Measurements from ENCODE around the gene IMPDH1.

IMPDH1 gene

DNA sequence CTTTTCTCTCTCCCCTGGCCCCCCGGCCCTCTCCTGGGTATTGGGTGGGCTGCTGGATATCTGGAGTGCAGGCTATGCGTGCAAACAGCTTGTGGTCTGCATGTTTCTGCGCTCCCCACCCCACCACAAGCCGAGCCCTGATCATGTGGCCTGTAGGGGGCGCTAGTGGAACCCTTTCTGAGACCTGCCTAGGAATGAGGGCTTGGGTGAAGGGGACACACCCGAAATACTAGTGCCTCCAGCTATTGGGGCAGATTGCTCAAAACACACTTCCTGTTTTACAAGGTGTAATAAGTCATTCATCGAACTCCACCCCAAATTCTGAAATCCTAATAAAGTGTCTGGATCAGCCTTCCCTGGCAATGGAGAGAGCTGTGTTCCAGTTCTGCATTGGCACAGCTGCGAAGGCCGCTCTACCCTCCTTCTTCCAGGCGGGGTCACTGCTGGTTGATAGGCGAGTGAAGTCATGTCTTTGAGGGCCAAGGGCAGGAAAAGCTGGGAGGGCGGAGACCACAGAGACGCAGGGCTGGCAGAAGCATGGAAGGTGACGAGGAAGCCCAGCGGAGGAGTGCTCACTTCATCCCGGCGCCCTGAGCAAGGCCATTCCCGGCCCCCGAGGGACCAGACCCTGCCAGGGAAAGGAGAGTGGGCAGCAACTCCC is 28.5 kb downstream of the IMPDH1 start:
- no peaks in the 10 kb centered on the region for H3K36me3 ChIP-seq (replicated peaks; ENCODE audit: insufficient read depth, low read length)
- no peaks in the 10 kb centered on the region for H3K4me1 ChIP-seq (ENCODE audit: low read length)
- DNase-seq = peak; percentile 30
- no peak overlapping the region for H3K9ac ChIP-seq (ENCODE audit: low read length)
- H2AFZ ChIP-seq (ENCODE audit: low read length) = no peak overlapping the region
- H3K4me2 ChIP-seq (ENCODE audit: low read depth, low read length) = no peak overlapping the region
- H3K27ac ChIP-seq (ENCODE audit: low read length) = no peak overlapping the region
- H3K9me2 ChIP-seq (replicated peaks; ENCODE audit: insufficient read depth, low read length) = no peaks in the 10 kb centered on the region
- H3K27me3 ChIP-seq (replicated peaks; ENCODE audit: insufficient read depth, low read length) = no peaks in the 10 kb centered on the region
- H3K9me3 ChIP-seq (replicated peaks; ENCODE audit: insufficient read depth, low read length) = no peaks in the 10 kb centered on the region
- no peaks in the 10 kb centered on the region for H3F3A ChIP-seq (ENCODE audit: insufficient read depth, low read length)
- H3K79me2 ChIP-seq (ENCODE audit: low read length) = no peaks in the 10 kb centered on the region
- H3K4me3 ChIP-seq (ENCODE audit: low read length) = no peak overlapping the region
- TF ChIP-seq EZH2phosphoT487 (IDR thresholded peaks at IDR 0.05; ENCODE audit: low read length) = no peak
- TF ChIP-seq, protein P1, sequence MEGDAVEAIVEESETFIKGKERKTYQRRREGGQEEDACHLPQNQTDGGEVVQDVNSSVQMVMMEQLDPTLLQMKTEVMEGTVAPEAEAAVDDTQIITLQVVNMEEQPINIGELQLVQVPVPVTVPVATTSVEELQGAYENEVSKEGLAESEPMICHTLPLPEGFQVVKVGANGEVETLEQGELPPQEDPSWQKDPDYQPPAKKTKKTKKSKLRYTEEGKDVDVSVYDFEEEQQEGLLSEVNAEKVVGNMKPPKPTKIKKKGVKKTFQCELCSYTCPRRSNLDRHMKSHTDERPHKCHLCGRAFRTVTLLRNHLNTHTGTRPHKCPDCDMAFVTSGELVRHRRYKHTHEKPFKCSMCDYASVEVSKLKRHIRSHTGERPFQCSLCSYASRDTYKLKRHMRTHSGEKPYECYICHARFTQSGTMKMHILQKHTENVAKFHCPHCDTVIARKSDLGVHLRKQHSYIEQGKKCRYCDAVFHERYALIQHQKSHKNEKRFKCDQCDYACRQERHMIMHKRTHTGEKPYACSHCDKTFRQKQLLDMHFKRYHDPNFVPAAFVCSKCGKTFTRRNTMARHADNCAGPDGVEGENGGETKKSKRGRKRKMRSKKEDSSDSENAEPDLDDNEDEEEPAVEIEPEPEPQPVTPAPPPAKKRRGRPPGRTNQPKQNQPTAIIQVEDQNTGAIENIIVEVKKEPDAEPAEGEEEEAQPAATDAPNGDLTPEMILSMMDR (IDR thresholded peaks at IDR 0.05; ENCODE audit: low read length) = peak; percentile 85
- no peaks in the 10 kb centered on the region for H4K20me1 ChIP-seq (ENCODE audit: insufficient read depth, low read length)

DNA sequence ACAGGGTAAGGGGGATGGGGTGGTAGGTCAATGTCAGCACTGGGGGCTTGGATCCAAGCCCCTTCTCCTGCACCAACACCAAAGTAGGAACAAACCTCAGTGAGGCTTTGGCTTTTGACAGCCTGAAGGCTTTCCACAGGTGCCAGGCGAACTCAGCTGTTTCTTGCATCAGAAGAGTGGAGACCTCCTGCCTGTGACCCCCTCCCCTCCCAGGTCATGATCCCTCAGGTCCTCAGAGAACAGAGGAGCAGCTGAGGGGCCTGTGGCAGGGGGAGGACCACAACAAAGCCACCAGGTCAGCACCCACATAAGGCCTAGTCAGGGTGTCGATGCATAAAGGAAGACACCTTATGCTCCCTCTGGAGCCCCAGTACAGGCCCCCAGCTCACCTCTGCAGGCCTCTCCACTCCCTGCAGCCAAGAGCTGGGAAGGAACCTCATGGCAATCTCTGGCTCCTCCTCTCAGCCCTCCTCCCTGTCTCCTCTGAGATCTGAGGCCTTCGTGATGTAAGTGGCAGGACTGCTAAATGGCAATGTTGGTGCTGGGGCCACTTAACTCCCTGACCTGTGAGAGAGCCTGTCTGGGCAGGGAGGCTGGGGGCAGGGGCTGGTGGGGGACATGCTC is 29.2 kb downstream of the IMPDH1 start:
- H3K36me3 ChIP-seq (replicated peaks; ENCODE audit: insufficient read depth, low read length) = no peaks in the 10 kb centered on the region
- no peaks in the 10 kb centered on the region for H4K20me1 ChIP-seq (ENCODE audit: insufficient read depth, low read length)
- no peaks in the 10 kb centered on the region for H3F3A ChIP-seq (ENCODE audit: insufficient read depth, low read length)
- no peaks in the 10 kb centered on the region for H3K4me1 ChIP-seq (ENCODE audit: low read length)
- H3K9me2 ChIP-seq (replicated peaks; ENCODE audit: insufficient read depth, low read length) = no peaks in the 10 kb centered on the region
- no peaks in the 10 kb centered on the region for H3K9me3 ChIP-seq (replicated peaks; ENCODE audit: insufficient read depth, low read length)
- H3K27me3 ChIP-seq (replicated peaks; ENCODE audit: insufficient read depth, low read length) = no peaks in the 10 kb centered on the region
- TF ChIP-seq, protein P1 (IDR thresholded peaks at IDR 0.05; ENCODE audit: low read length) = no peak
- no peak for TF ChIP-seq EZH2phosphoT487 (IDR thresholded peaks at IDR 0.05; ENCODE audit: low read length)
- no peak for TF ChIP-seq EZH2 (optimal IDR thresholded peaks at IDR 0.05; ENCODE audit: low read depth, low read length)
- no peak overlapping the region for H3K4me2 ChIP-seq (ENCODE audit: low read depth, low read length)
- H3K4me3 ChIP-seq (ENCODE audit: low read length) = no peak overlapping the region
- H3K79me2 ChIP-seq (ENCODE audit: low read length) = no peaks in the 10 kb centered on the region
- DNase-seq = no peak
- H3K9ac ChIP-seq (ENCODE audit: low read length) = no peak overlapping the region
- no peak overlapping the region for H3K27ac ChIP-seq (ENCODE audit: low read length)
- H2AFZ ChIP-seq (ENCODE audit: low read length) = no peak overlapping the region

DNA sequence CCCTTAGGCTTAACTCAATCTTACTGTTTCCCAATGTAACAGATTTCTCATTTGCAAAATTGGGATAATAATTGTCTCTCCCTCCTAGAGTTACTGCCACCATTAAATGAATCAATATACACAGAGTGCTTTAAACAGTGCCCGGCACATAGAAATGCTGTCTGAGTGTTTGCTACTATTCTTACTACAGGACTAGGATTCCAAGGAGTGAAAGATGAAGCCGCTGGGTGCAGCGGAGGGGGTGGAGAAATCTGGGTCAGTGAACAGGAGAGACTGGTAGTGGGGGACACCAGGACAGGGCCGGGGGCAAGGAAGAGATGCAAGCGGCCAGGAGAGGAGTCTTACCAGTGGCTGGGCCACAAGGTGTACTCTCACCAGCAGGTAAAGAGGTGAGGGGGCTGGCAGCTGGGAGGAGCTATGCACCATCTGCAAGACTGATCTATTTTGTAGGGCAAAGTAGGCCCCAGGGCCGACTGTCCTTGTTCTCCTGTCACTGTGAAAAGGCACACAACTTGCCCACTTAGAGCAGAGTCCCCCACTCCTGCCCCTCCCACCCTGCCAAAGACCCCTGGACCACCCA is 29.8 kb downstream of the IMPDH1 start:
- H3K4me3 ChIP-seq (ENCODE audit: low read length) = no peak overlapping the region
- H3K9me2 ChIP-seq (replicated peaks; ENCODE audit: insufficient read depth, low read length) = no peaks in the 10 kb centered on the region
- no peaks in the 10 kb centered on the region for H3K27me3 ChIP-seq (replicated peaks; ENCODE audit: insufficient read depth, low read length)
- H3K36me3 ChIP-seq (replicated peaks; ENCODE audit: insufficient read depth, low read length) = no peaks in the 10 kb centered on the region
- no peaks in the 10 kb centered on the region for H3K79me2 ChIP-seq (ENCODE audit: low read length)
- H3K4me2 ChIP-seq (ENCODE audit: low read depth, low read length) = no peak overlapping the region
- H3K27ac ChIP-seq (ENCODE audit: low read length) = no peak overlapping the region
- no peak overlapping the region for H2AFZ ChIP-seq (ENCODE audit: low read length)
- H3F3A ChIP-seq (ENCODE audit: insufficient read depth, low read length) = no peaks in the 10 kb centered on the region
- no peaks in the 10 kb centered on the region for H3K9me3 ChIP-seq (replicated peaks; ENCODE audit: insufficient read depth, low read length)
- TF ChIP-seq EZH2 (optimal IDR thresholded peaks at IDR 0.05; ENCODE audit: low read depth, low read length) (no peak), EZH2phosphoT487 (IDR thresholded peaks at IDR 0.05; ENCODE audit: low read length) (no peak)
- TF ChIP-seq, protein P1 (IDR thresholded peaks at IDR 0.05; ENCODE audit: low read length) = no peak
- no peaks in the 10 kb centered on the region for H3K4me1 ChIP-seq (ENCODE audit: low read length)
- DNase-seq = no peak
- no peaks in the 10 kb centered on the region for H4K20me1 ChIP-seq (ENCODE audit: insufficient read depth, low read length)
- no peak overlapping the region for H3K9ac ChIP-seq (ENCODE audit: low read length)
